ENCODE data around the gene RHNO1.

- TF ChIP-seq CTCF (conservative IDR thresholded peaks at IDR 0.05; ENCODE audit: low read length) (no peak), EZH2phosphoT487 (IDR thresholded peaks at IDR 0.05; ENCODE audit: borderline replicate concordance) (no peak)
Measured at GRCh38 chr12:2895511-2895910, 18.5 kb downstream of the RHNO1 start.

Data from Loucy (cell line).